HL-60/S4 treated with phorbol 12-myristate 13-acetate at 8.2 ng/mL for 4 days and 3 days (cell line): ENCODE results near the gene RNF10.
"Not testable (repeated sequence)": the region's sequence is repeated elsewhere in the genome, so short reads cannot be mapped to it uniquely, and the experiment has no call there.

ENCODE experiments used
- in situ Hi-C: fragments of 300-500 bp; cut with MboI; formaldehyde crosslinking; loops from 2 replicates; pipeline ENCODE4 v1.15.0; 2022; ENCODE audit warnings: low sequenced_read_pairs

RNF10 gene

GRCh38 chr12:120522568-120522967, 11.6 kb upstream of the RNF10 start:
- in situ Hi-C loops: no loop called here

GRCh38 chr12:120528861-120529525, 5.2 kb upstream of the RNF10 start, which contains the start of gene COQ5:
Gene COQ5 (minus strand): TSS chr12:120529158. CDS start chr12:120529141, 17 bp downstream.
- in situ Hi-C loops: no loop called here

- in situ Hi-C loops: no loop called here
Measured at GRCh38 chr12:120529641-120530417, 4.3 kb upstream of the RNF10 start.

- in situ Hi-C loops: not testable (repeated sequence)
Measured at GRCh38 chr12:120530418-120530761, 3.8 kb upstream of the RNF10 start.

- in situ Hi-C loops: no loop called here
Measured at GRCh38 chr12:120532701-120533238, 1.4 kb upstream of the RNF10 start.

- in situ Hi-C loops: no loop called here
Measured at GRCh38 chr12:120534703-120535655, 823 bp downstream of the RNF10 start.

- in situ Hi-C loops: no loop called here
Measured at GRCh38 chr12:120536064-120536791, 2.1 kb downstream of the RNF10 start.

- in situ Hi-C loops: no loop called here
Measured at GRCh38 chr12:120537856-120538220, 3.7 kb downstream of the RNF10 start.

- in situ Hi-C loops: no loop called here
Measured at GRCh38 chr12:120538281-120539156, 4.4 kb downstream of the RNF10 start.

- in situ Hi-C loops: no loop called here
Measured at GRCh38 chr12:120539303-120539702, 5.1 kb downstream of the RNF10 start.

GRCh38 chr12:120540445-120540844, 6.3 kb downstream of the RNF10 start:
- in situ Hi-C loops: no loop called here

GRCh38 chr12:120542166-120542565, 8.0 kb downstream of the RNF10 start:
- in situ Hi-C loops: no loop called here

- in situ Hi-C loops: no loop called here
Measured at GRCh38 chr12:120544691-120545090, 10.5 kb downstream of the RNF10 start.

- in situ Hi-C loops: no loop called here
Measured at GRCh38 chr12:120546050-120546386, 11.9 kb downstream of the RNF10 start.

- in situ Hi-C loops: no loop called here
Measured at GRCh38 chr12:120554678-120555077, 20.5 kb downstream of the RNF10 start.

- in situ Hi-C loops: no loop called here
Measured at GRCh38 chr12:120557589-120557988, 23.4 kb downstream of the RNF10 start.

- in situ Hi-C loops: no loop called here
Measured at GRCh38 chr12:120562906-120563305, 28.8 kb downstream of the RNF10 start.

- in situ Hi-C loops: no loop called here
Measured at GRCh38 chr12:120563495-120563894, 29.3 kb downstream of the RNF10 start.

GRCh38 chr12:120571299-120571698, 37.1 kb downstream of the RNF10 start:
- in situ Hi-C loops: no loop called here

- in situ Hi-C loops: no loop called here
Measured at GRCh38 chr12:120573560-120573959, 39.4 kb downstream of the RNF10 start.
